GM23338 (cell line): ENCODE data around the gene MPC2. TPM values are rescaled to one million over a fixed set of nuclear protein-coding genes. Genes with fewer than 3 reads are reported as not detected.

ENCODE experiments used
- ATAC-seq: fragments of 200-7000 bp; cut with Tn5 transposase; 3 replicates; pipeline ENCODE4 v1.9.1; 2020
- DNase-seq: peaks from one replicate; pipeline ENCODE4 v3.0.0-alpha.2; 2015; ENCODE audit warnings: low spot score
- H2AFZ ChIP-seq: fragments of 200-600 bp; sonication (generic); 2 replicates; pipeline ENCODE4 v1.8.0; 2016; ENCODE audit warnings: antibody characterized with exemption, mild to moderate bottlenecking, moderate library complexity
- H3F3A ChIP-seq: fragments of 200-600 bp; sonication (generic); replicated peaks from 2 replicates; pipeline ENCODE4 v1.8.0; 2017; ENCODE audit warnings: antibody characterized with exemption, mixed run types, low read depth
- H3K27ac ChIP-seq: fragments of 200-600 bp; sonication (generic); 2 replicates; pipeline ENCODE4 v1.6.1; 2016; ENCODE audit warnings: low read depth
- H3K27me3 ChIP-seq: fragments of 200-600 bp; sonication (generic); 2 replicates; pipeline ENCODE4 v1.8.0; 2016; ENCODE audit warnings: mild to moderate bottlenecking, mixed run types, moderate library complexity; ENCODE audit not compliant: insufficient read depth
- H3K36me3 ChIP-seq: fragments of 200-600 bp; sonication (generic); 2 replicates; pipeline ENCODE4 v1.8.0; 2016; ENCODE audit warnings: mild to moderate bottlenecking; ENCODE audit not compliant: insufficient read depth
- H3K4me1 ChIP-seq: fragments of 200-600 bp; sonication (generic); 2 replicates; pipeline ENCODE4 v1.8.0; 2016; ENCODE audit warnings: mild to moderate bottlenecking, moderate library complexity; ENCODE audit not compliant: insufficient read depth
- H3K4me2 ChIP-seq: fragments of 200-600 bp; sonication (generic); 2 replicates; pipeline ENCODE4 v1.7.1; 2017; ENCODE audit warnings: mixed run types
- H3K4me3 ChIP-seq: fragments of 200-600 bp; sonication (generic); 2 replicates; pipeline ENCODE4 v1.6.1; 2016; ENCODE audit warnings: mixed run types
- H3K79me2 ChIP-seq: fragments of 200-600 bp; sonication (generic); replicated peaks from 2 replicates; pipeline ENCODE4 v1.8.0; 2017; ENCODE audit warnings: mild to moderate bottlenecking; ENCODE audit not compliant: insufficient read depth
- H3K9me2 ChIP-seq: fragments of 200-600 bp; sonication (generic); 2 replicates; pipeline ENCODE4 v1.8.0; 2017; ENCODE audit not compliant: insufficient read depth
- H4K20me1 ChIP-seq: fragments of 200-600 bp; sonication (generic); replicated peaks from 2 replicates; pipeline ENCODE4 v1.8.0; 2017; ENCODE audit warnings: mild to moderate bottlenecking; ENCODE audit not compliant: insufficient read depth
- H3K27ac Mint-ChIP-seq: 2 replicates; pipeline ENCODE4 v1.8.0; 2020; ENCODE audit warnings: inconsistent platforms, mild to moderate bottlenecking, moderate library complexity, mixed read lengths
- H3K27me3 Mint-ChIP-seq: 3 replicates; pipeline ENCODE4 v1.8.0; 2022; ENCODE audit warnings: low read depth, mild to moderate bottlenecking, moderate library complexity, mixed read lengths, inconsistent platforms; ENCODE audit not compliant: insufficient read depth, poor library complexity
- H3K36me3 Mint-ChIP-seq: 3 replicates; pipeline ENCODE4 v1.8.0; 2021; ENCODE audit warnings: low read depth, mild to moderate bottlenecking, inconsistent platforms, moderate library complexity, mixed read lengths
- H3K4me1 Mint-ChIP-seq: 3 replicates; pipeline ENCODE4 v1.8.0; 2020; ENCODE audit warnings: mild to moderate bottlenecking, inconsistent platforms, mixed read lengths
- H3K4me3 Mint-ChIP-seq: 3 replicates; pipeline ENCODE4 v1.8.0; 2021; ENCODE audit warnings: moderate library complexity, mild to moderate bottlenecking, inconsistent platforms, mixed read lengths
- H3K9me3 Mint-ChIP-seq: 3 replicates; pipeline ENCODE4 v1.8.0; 2020; ENCODE audit warnings: moderate library complexity, mild to moderate bottlenecking, inconsistent platforms, mixed read lengths
- CREB1 ChIP-seq: fragments of 250-450 bp; sonication (Bioruptor Pico); IDR thresholded peaks from 2 replicates; pipeline ENCODE4 v1.5.0; 2020; ENCODE audit warnings: low read depth, mild to moderate bottlenecking, moderate library complexity
- EZH2 ChIP-seq: fragments of 200-600 bp; sonication (generic); IDR thresholded peaks from one replicate; pipeline ENCODE4 v1.8.0; 2017; ENCODE audit warnings: antibody characterized with exemption, mild to moderate bottlenecking, low read depth; ENCODE audit not compliant: unreplicated experiment
- EZH2phosphoT487 ChIP-seq: fragments of 200-600 bp; sonication (generic); IDR thresholded peaks from one replicate; pipeline ENCODE4 v1.8.1; 2018; ENCODE audit warnings: antibody characterized with exemption; ENCODE audit not compliant: unreplicated experiment
- JUNB ChIP-seq: IDR thresholded peaks from one replicate; pipeline ENCODE4 v1.6.1; 2016; ENCODE audit warnings: antibody characterized with exemption; ENCODE audit not compliant: unreplicated experiment
- NANOG ChIP-seq: IDR thresholded peaks from 2 replicates; pipeline ENCODE4 v1.6.1; 2016; ENCODE audit warnings: antibody characterized with exemption, borderline replicate concordance
- POLR2AphosphoS5 ChIP-seq: IDR thresholded peaks from 2 replicates; pipeline ENCODE4 v1.6.1; 2016; ENCODE audit warnings: antibody characterized with exemption, low read depth
- ZNF114 ChIP-seq: fragments of 250-450 bp; sonication (Bioruptor Pico); IDR thresholded peaks from 2 replicates; pipeline ENCODE4 v1.5.0; 2020; ENCODE audit warnings: mild to moderate bottlenecking, moderate library complexity
- polyA plus RNA-seq: library from polyadenylated mRNA; unstranded; fragments of >200 nt; fragmentation: Nextera tagmentation; extraction: Ambion mirVana; gene quantifications from 2 replicates; pipeline ENCODE4 v1.2.1, GENCODE V29; 2016
- total RNA-seq: library from RNA; depleted of rRNA; stranded (reverse); fragments of >200 nt; shearing (Covaris generic); gene quantifications from 2 replicates; pipeline ENCODE4 v1.2.3, GENCODE V29; 2014
- TF ChIP-seq, protein P1 (sequence below), 2 experiments: fragments of 200-600 bp in 1 of 2; sonication (generic) in 1 of 2; conservative IDR thresholded peaks; 2 replicates each; pipeline versions ENCODE4 v1.5.1 to v1.6.1; 2016 to 2017; ENCODE audit warnings: antibody characterized with exemption in 2 of 2, low read depth in 2 of 2, mild to moderate bottlenecking in 2 of 2, moderate library complexity in 1 of 2
- TF ChIP-seq, protein P2 (sequence below): IDR thresholded peaks from 2 replicates; pipeline ENCODE4 v1.6.1; 2016; ENCODE audit warnings: antibody characterized with exemption
- TF ChIP-seq, protein P3 (sequence below): IDR thresholded peaks from one replicate; pipeline ENCODE4 v1.6.1; 2018; ENCODE audit warnings: antibody characterized with exemption; ENCODE audit not compliant: unreplicated experiment

The MPC2 gene
- total and polyA plus RNA-seq, 2 experiments from 2014 or later: 21.6 to 76.9 TPM

DNA sequence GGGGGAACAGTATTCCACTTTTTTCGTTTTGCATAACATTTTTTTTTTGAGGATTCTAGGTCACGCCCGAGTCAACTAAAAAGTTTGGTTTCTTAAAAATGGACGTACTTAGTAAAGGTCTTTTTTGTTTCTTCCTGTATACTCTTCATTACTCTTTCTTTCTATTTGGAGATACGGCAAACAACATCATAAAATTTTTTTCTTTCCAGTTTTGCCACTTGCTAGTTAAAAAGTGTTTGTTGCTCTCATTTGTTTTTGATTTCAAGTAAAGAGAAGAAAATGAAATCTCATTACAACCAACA is 788 bp upstream of the MPC2 start:
- Histone ChIP-seq H3K79me2 (peaks cover 78% of the 10 kb centered on the region), H3K4me3 (peak overlapping the region; percentile 55), H3K27me3 (no peaks in the 10 kb centered on the region), H4K20me1 (0 out of 2 replicates have a peak, but pooled peaks cover 4% of the 10 kb centered on the region), H3K36me3 (no peaks in the 10 kb centered on the region), H2AFZ (no peak overlapping the region), H3K4me1 (peaks cover 25% of the 10 kb centered on the region), H3F3A (0 out of 2 replicates have a peak, but pooled peaks cover 3% of the 10 kb centered on the region), H3K4me2 (peak overlapping the region; percentile 75), H3K27ac (peak overlapping the region; percentile 95), H3K9me2 (no peaks in the 10 kb centered on the region)
- Mint-ChIP-seq H3K9me3 (no peaks in the 10 kb centered on the region; the same call in 2 of the 3 replicates), H3K36me3 (peaks cover 3% of the 10 kb centered on the region; the same call in 1 of the 3 replicates), H3K27me3 (peaks cover 14% of the 10 kb centered on the region), H3K27ac (peak overlapping the region; percentile 93), H3K4me3 (peak overlapping the region; percentile 84), H3K4me1 (peaks cover 15% of the 10 kb centered on the region)
- TF ChIP-seq POLR2AphosphoS5: no peak
- no peak for TF ChIP-seq JUNB
- TF ChIP-seq, protein P1, sequence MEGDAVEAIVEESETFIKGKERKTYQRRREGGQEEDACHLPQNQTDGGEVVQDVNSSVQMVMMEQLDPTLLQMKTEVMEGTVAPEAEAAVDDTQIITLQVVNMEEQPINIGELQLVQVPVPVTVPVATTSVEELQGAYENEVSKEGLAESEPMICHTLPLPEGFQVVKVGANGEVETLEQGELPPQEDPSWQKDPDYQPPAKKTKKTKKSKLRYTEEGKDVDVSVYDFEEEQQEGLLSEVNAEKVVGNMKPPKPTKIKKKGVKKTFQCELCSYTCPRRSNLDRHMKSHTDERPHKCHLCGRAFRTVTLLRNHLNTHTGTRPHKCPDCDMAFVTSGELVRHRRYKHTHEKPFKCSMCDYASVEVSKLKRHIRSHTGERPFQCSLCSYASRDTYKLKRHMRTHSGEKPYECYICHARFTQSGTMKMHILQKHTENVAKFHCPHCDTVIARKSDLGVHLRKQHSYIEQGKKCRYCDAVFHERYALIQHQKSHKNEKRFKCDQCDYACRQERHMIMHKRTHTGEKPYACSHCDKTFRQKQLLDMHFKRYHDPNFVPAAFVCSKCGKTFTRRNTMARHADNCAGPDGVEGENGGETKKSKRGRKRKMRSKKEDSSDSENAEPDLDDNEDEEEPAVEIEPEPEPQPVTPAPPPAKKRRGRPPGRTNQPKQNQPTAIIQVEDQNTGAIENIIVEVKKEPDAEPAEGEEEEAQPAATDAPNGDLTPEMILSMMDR (conservative IDR thresholded peaks at IDR 0.05; ENCODE audit: low read depth in 2 of 2): no peak
- no peak for TF ChIP-seq EZH2phosphoT487
- no peak for TF ChIP-seq EZH2
- no peak for TF ChIP-seq CREB1 (CRISPR knock-in tag)
- TF ChIP-seq, protein P2, sequence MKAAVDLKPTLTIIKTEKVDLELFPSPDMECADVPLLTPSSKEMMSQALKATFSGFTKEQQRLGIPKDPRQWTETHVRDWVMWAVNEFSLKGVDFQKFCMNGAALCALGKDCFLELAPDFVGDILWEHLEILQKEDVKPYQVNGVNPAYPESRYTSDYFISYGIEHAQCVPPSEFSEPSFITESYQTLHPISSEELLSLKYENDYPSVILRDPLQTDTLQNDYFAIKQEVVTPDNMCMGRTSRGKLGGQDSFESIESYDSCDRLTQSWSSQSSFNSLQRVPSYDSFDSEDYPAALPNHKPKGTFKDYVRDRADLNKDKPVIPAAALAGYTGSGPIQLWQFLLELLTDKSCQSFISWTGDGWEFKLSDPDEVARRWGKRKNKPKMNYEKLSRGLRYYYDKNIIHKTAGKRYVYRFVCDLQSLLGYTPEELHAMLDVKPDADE: no peak
- TF ChIP-seq ZNF114 (CRISPR knock-in tag): no peak
- no peak for TF ChIP-seq NANOG
- TF ChIP-seq, protein P3, sequence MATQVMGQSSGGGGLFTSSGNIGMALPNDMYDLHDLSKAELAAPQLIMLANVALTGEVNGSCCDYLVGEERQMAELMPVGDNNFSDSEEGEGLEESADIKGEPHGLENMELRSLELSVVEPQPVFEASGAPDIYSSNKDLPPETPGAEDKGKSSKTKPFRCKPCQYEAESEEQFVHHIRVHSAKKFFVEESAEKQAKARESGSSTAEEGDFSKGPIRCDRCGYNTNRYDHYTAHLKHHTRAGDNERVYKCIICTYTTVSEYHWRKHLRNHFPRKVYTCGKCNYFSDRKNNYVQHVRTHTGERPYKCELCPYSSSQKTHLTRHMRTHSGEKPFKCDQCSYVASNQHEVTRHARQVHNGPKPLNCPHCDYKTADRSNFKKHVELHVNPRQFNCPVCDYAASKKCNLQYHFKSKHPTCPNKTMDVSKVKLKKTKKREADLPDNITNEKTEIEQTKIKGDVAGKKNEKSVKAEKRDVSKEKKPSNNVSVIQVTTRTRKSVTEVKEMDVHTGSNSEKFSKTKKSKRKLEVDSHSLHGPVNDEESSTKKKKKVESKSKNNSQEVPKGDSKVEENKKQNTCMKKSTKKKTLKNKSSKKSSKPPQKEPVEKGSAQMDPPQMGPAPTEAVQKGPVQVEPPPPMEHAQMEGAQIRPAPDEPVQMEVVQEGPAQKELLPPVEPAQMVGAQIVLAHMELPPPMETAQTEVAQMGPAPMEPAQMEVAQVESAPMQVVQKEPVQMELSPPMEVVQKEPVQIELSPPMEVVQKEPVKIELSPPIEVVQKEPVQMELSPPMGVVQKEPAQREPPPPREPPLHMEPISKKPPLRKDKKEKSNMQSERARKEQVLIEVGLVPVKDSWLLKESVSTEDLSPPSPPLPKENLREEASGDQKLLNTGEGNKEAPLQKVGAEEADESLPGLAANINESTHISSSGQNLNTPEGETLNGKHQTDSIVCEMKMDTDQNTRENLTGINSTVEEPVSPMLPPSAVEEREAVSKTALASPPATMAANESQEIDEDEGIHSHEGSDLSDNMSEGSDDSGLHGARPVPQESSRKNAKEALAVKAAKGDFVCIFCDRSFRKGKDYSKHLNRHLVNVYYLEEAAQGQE: no peak
- ATAC-seq: no peak
- no peak for DNase-seq
